ENCODE results near the gene RASGRP1.

RASGRP1 gene

GRCh38 chr15:38509152-38509551 is 55.5 kb downstream of the RASGRP1 start:
- no peak overlapping the region for H2AFZ ChIP-seq (ENCODE audit: low read depth, low read length)
- H3K4me3 ChIP-seq (ENCODE audit: low read length): no peak overlapping the region
- H4K20me1 ChIP-seq (ENCODE audit: insufficient read depth, low read length): no peaks in the 10 kb centered on the region
- H3K9ac ChIP-seq (ENCODE audit: low read length): no peak overlapping the region
- TF ChIP-seq, protein P1, sequence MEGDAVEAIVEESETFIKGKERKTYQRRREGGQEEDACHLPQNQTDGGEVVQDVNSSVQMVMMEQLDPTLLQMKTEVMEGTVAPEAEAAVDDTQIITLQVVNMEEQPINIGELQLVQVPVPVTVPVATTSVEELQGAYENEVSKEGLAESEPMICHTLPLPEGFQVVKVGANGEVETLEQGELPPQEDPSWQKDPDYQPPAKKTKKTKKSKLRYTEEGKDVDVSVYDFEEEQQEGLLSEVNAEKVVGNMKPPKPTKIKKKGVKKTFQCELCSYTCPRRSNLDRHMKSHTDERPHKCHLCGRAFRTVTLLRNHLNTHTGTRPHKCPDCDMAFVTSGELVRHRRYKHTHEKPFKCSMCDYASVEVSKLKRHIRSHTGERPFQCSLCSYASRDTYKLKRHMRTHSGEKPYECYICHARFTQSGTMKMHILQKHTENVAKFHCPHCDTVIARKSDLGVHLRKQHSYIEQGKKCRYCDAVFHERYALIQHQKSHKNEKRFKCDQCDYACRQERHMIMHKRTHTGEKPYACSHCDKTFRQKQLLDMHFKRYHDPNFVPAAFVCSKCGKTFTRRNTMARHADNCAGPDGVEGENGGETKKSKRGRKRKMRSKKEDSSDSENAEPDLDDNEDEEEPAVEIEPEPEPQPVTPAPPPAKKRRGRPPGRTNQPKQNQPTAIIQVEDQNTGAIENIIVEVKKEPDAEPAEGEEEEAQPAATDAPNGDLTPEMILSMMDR (IDR thresholded peaks at IDR 0.05; ENCODE audit: low read depth, low read length): no peak
- TF ChIP-seq EZH2phosphoT487 (IDR thresholded peaks at IDR 0.05; ENCODE audit: low read depth): no peak
- H3K4me2 ChIP-seq (ENCODE audit: low read length): no peak overlapping the region
- peaks cover 74% of the 10 kb centered on the region for H3K36me3 ChIP-seq (replicated peaks; ENCODE audit: low read depth, low read length)
- no peaks in the 10 kb centered on the region for H3K9me3 ChIP-seq (ENCODE audit: insufficient read depth, low read length)
- peaks cover 11% of the 10 kb centered on the region for H3K4me1 ChIP-seq (ENCODE audit: low read length)
- H3K27me3 ChIP-seq (ENCODE audit: low read depth, low read length): no peaks in the 10 kb centered on the region
- no peaks in the 10 kb centered on the region for H3K79me2 ChIP-seq (ENCODE audit: low read length)
- no peak overlapping the region for H3K27ac ChIP-seq (ENCODE audit: low read length)

- Histone ChIP-seq H3K4me2 (ENCODE audit: low read length) (no peak overlapping the region), H3K4me1 (ENCODE audit: low read length) (peaks cover 6% of the 10 kb centered on the region), H3K79me2 (ENCODE audit: low read length) (no peaks in the 10 kb centered on the region), H4K20me1 (ENCODE audit: insufficient read depth, low read length) (no peaks in the 10 kb centered on the region), H3K4me3 (ENCODE audit: low read length) (no peak overlapping the region), H3K36me3 (replicated peaks; ENCODE audit: low read depth, low read length) (peaks cover 71% of the 10 kb centered on the region), H2AFZ (ENCODE audit: low read depth, low read length) (no peak overlapping the region), H3K9ac (ENCODE audit: low read length) (no peak overlapping the region), H3K27ac (ENCODE audit: low read length) (no peak overlapping the region), H3K27me3 (ENCODE audit: low read depth, low read length) (no peaks in the 10 kb centered on the region), H3K9me3 (ENCODE audit: insufficient read depth, low read length) (no peaks in the 10 kb centered on the region)
- TF ChIP-seq EZH2phosphoT487 (IDR thresholded peaks at IDR 0.05; ENCODE audit: low read depth): no peak
- TF ChIP-seq, protein P1 (IDR thresholded peaks at IDR 0.05; ENCODE audit: low read depth, low read length): no peak
These were observed 56.0 kb downstream of the RASGRP1 start for GRCh38 chr15:38508647-38509046.

DNA sequence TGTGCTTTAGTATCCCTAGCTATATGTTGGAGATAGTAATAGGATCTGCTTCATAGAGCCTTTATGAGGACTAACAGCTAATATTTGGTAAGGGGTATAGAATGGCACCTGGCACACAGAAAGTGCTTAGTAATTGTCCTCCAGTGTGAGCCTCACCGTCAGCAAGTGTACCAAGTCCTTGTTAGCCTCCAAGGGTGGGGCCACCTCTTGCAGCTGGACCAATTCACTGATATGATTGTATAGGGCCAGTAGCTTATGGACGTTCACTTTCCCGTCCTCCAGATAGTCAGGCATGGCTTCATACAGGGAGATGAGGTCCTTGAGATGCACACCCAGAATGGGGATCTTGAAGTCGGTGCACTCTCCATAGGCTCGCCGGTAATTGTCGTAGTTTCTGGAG is 57.0 kb downstream of the RASGRP1 start:
- Histone ChIP-seq H3K27ac (ENCODE audit: low read length) (no peak overlapping the region), H3K4me3 (ENCODE audit: low read length) (no peak overlapping the region), H3K4me2 (ENCODE audit: low read length) (no peak overlapping the region), H3K79me2 (ENCODE audit: low read length) (no peaks in the 10 kb centered on the region), H3K9ac (ENCODE audit: low read length) (no peak overlapping the region), H3K9me3 (ENCODE audit: insufficient read depth, low read length) (no peaks in the 10 kb centered on the region), H3K36me3 (replicated peaks; ENCODE audit: low read depth, low read length) (peaks cover 71% of the 10 kb centered on the region), H3K27me3 (ENCODE audit: low read depth, low read length) (no peaks in the 10 kb centered on the region), H4K20me1 (ENCODE audit: insufficient read depth, low read length) (no peaks in the 10 kb centered on the region), H3K4me1 (ENCODE audit: low read length) (no peaks in the 10 kb centered on the region), H2AFZ (ENCODE audit: low read depth, low read length) (no peak overlapping the region)
- TF ChIP-seq, protein P1 (IDR thresholded peaks at IDR 0.05; ENCODE audit: low read depth, low read length): no peak

GRCh38 chr15:38506997-38507396 is 57.6 kb downstream of the RASGRP1 start:
- Histone ChIP-seq H3K36me3 (replicated peaks; ENCODE audit: low read depth, low read length) (peaks cover 71% of the 10 kb centered on the region), H3K4me2 (ENCODE audit: low read length) (no peak overlapping the region), H3K79me2 (ENCODE audit: low read length) (no peaks in the 10 kb centered on the region), H3K4me3 (ENCODE audit: low read length) (no peak overlapping the region), H4K20me1 (ENCODE audit: insufficient read depth, low read length) (no peaks in the 10 kb centered on the region), H3K9ac (ENCODE audit: low read length) (no peak overlapping the region), H3K27ac (ENCODE audit: low read length) (no peak overlapping the region), H2AFZ (ENCODE audit: low read depth, low read length) (no peak overlapping the region), H3K9me3 (ENCODE audit: insufficient read depth, low read length) (no peaks in the 10 kb centered on the region), H3K27me3 (ENCODE audit: low read depth, low read length) (no peaks in the 10 kb centered on the region), H3K4me1 (ENCODE audit: low read length) (no peaks in the 10 kb centered on the region)
- TF ChIP-seq, protein P1 (IDR thresholded peaks at IDR 0.05; ENCODE audit: low read depth, low read length): no peak
- no peak for TF ChIP-seq EZH2phosphoT487 (IDR thresholded peaks at IDR 0.05; ENCODE audit: low read depth)

Data from OCI-LY3 (cell line).